ENCODE data around the gene PSMD6.

PSMD6 gene

GRCh38 chr3:64057231-64057630 is 33.9 kb upstream of the PSMD6 start:
- Histone ChIP-seq H3K4me3 (ENCODE audit: low read depth, low read length) (no peak overlapping the region), H3K27ac (ENCODE audit: low read depth, low read length) (no peak overlapping the region), H3K4me1 (ENCODE audit: control insufficient read depth, insufficient read depth, low read length, unreplicated experiment) (no peaks in the 10 kb centered on the region), H3K27me3 (ENCODE audit: insufficient read depth, low read length) (peaks cover 9% of the 10 kb centered on the region; the same call in 1 of the 2 replicates), H2AFZ (ENCODE audit: low read length, unreplicated experiment) (no peak overlapping the region), H3K36me3 (ENCODE audit: insufficient read depth, low read length) (no peaks in the 10 kb centered on the region), H3K79me2 (ENCODE audit: control insufficient read depth, insufficient read depth, low read length, unreplicated experiment) (no peaks in the 10 kb centered on the region)

GRCh38 chr3:64056606-64057180 is 33.4 kb upstream of the PSMD6 start:
- Histone ChIP-seq H3K4me1 (ENCODE audit: control insufficient read depth, insufficient read depth, low read length, unreplicated experiment) (no peaks in the 10 kb centered on the region), H3K27ac (ENCODE audit: low read depth, low read length) (no peak overlapping the region), H3K27me3 (ENCODE audit: insufficient read depth, low read length) (peaks cover 9% of the 10 kb centered on the region; the same call in 1 of the 2 replicates), H3K4me3 (ENCODE audit: low read depth, low read length) (no peak overlapping the region), H3K79me2 (ENCODE audit: control insufficient read depth, insufficient read depth, low read length, unreplicated experiment) (no peaks in the 10 kb centered on the region), H3K36me3 (ENCODE audit: insufficient read depth, low read length) (no peaks in the 10 kb centered on the region), H2AFZ (ENCODE audit: low read length, unreplicated experiment) (no peak overlapping the region)

DNA sequence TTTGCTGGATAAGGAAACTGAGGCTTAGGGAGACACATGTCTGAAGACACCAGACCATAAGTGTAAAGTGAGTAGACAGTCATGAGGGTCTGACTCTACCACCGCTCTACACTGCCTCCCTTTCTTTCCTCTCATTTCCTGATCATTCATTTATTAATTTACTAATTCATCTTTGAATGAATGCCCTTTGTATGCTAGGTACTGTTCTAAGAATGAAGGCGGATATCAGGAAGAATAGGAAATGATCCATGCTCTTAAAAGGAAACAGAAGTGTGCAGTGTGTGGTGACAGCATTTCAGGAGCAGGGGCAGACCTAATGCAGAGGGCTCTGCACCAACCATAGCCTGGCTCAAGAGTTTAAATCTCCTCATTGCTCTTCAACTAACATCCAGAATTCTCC is 31.8 kb upstream of the PSMD6 start:
- H3K4me3 ChIP-seq (ENCODE audit: low read depth, low read length) = no peak overlapping the region
- no peaks in the 10 kb centered on the region for H3K4me1 ChIP-seq (ENCODE audit: control insufficient read depth, insufficient read depth, low read length, unreplicated experiment)
- no peaks in the 10 kb centered on the region for H3K36me3 ChIP-seq (ENCODE audit: insufficient read depth, low read length)
- H3K79me2 ChIP-seq (ENCODE audit: control insufficient read depth, insufficient read depth, low read length, unreplicated experiment) = no peaks in the 10 kb centered on the region
- no peak overlapping the region for H3K27ac ChIP-seq (ENCODE audit: low read depth, low read length)
- H2AFZ ChIP-seq (ENCODE audit: low read length, unreplicated experiment) = no peak overlapping the region
- peaks cover 9% of the 10 kb centered on the region; the same call in 1 of the 2 replicates for H3K27me3 ChIP-seq (ENCODE audit: insufficient read depth, low read length)

GRCh38 chr3:64054488-64054887 is 31.2 kb upstream of the PSMD6 start:
- no peak overlapping the region for H3K4me3 ChIP-seq (ENCODE audit: low read depth, low read length)
- H2AFZ ChIP-seq (ENCODE audit: low read length, unreplicated experiment) = no peak overlapping the region
- peaks cover 9% of the 10 kb centered on the region; the same call in 1 of the 2 replicates for H3K27me3 ChIP-seq (ENCODE audit: insufficient read depth, low read length)
- no peaks in the 10 kb centered on the region for H3K4me1 ChIP-seq (ENCODE audit: control insufficient read depth, insufficient read depth, low read length, unreplicated experiment)
- H3K79me2 ChIP-seq (ENCODE audit: control insufficient read depth, insufficient read depth, low read length, unreplicated experiment) = no peaks in the 10 kb centered on the region
- no peaks in the 10 kb centered on the region for H3K36me3 ChIP-seq (ENCODE audit: insufficient read depth, low read length)
- no peak overlapping the region for H3K27ac ChIP-seq (ENCODE audit: low read depth, low read length)

- Histone ChIP-seq H2AFZ (ENCODE audit: low read length, unreplicated experiment) (no peak overlapping the region), H3K4me3 (ENCODE audit: low read depth, low read length) (no peak overlapping the region), H3K4me1 (ENCODE audit: control insufficient read depth, insufficient read depth, low read length, unreplicated experiment) (peaks cover 5% of the 10 kb centered on the region), H3K79me2 (ENCODE audit: control insufficient read depth, insufficient read depth, low read length, unreplicated experiment) (no peaks in the 10 kb centered on the region), H3K27ac (ENCODE audit: low read depth, low read length) (no peak overlapping the region), H3K27me3 (ENCODE audit: insufficient read depth, low read length) (peaks cover 7% of the 10 kb centered on the region; the same call in 1 of the 2 replicates), H3K36me3 (ENCODE audit: insufficient read depth, low read length) (no peaks in the 10 kb centered on the region)
Measured at GRCh38 chr3:64053581-64053980, 30.3 kb upstream of the PSMD6 start.

DNA sequence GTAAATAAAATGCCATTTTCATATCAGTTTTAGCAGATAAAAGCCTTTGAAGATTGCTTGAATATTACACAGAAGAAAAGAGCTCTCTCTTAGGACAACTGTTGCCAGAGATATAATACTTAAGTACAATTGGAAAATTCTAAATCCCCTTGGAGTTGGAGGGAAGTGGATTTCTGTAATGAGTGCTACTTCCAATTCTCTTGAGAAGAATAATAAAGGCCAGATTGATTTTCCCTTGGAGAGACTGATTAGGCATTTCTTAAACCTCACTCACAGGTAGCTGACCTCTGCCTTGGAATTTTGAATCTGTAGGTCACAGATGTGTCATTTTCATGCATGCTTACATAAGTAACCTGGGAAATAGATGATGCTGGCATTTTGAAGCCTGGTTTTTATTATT is 29.8 kb upstream of the PSMD6 start:
- H3K79me2 ChIP-seq (ENCODE audit: control insufficient read depth, insufficient read depth, low read length, unreplicated experiment) = no peaks in the 10 kb centered on the region
- H3K4me3 ChIP-seq (ENCODE audit: low read depth, low read length) = no peak overlapping the region
- no peak overlapping the region for H3K27ac ChIP-seq (ENCODE audit: low read depth, low read length)
- H2AFZ ChIP-seq (ENCODE audit: low read length, unreplicated experiment) = no peak overlapping the region
- peaks cover 6% of the 10 kb centered on the region for H3K4me1 ChIP-seq (ENCODE audit: control insufficient read depth, insufficient read depth, low read length, unreplicated experiment)
- H3K36me3 ChIP-seq (ENCODE audit: insufficient read depth, low read length) = no peaks in the 10 kb centered on the region
- H3K27me3 ChIP-seq (ENCODE audit: insufficient read depth, low read length) = 0 out of 2 replicates have a peak, but pooled peaks cover 3% of the 10 kb centered on the region

- Histone ChIP-seq H3K36me3 (ENCODE audit: insufficient read depth, low read length) (no peaks in the 10 kb centered on the region), H3K27me3 (ENCODE audit: insufficient read depth, low read length) (no peaks in the 10 kb centered on the region), H3K4me1 (ENCODE audit: control insufficient read depth, insufficient read depth, low read length, unreplicated experiment) (peaks cover 6% of the 10 kb centered on the region), H3K79me2 (ENCODE audit: control insufficient read depth, insufficient read depth, low read length, unreplicated experiment) (no peaks in the 10 kb centered on the region), H3K27ac (ENCODE audit: low read depth, low read length) (no peak overlapping the region), H2AFZ (ENCODE audit: low read length, unreplicated experiment) (no peak overlapping the region), H3K4me3 (ENCODE audit: low read depth, low read length) (no peak overlapping the region)
Measured at GRCh38 chr3:64049832-64050231, 26.5 kb upstream of the PSMD6 start.

GRCh38 chr3:64049136-64049535 is 25.8 kb upstream of the PSMD6 start:
- Histone ChIP-seq H3K27ac (ENCODE audit: low read depth, low read length) (no peak overlapping the region), H2AFZ (ENCODE audit: low read length, unreplicated experiment) (no peak overlapping the region), H3K79me2 (ENCODE audit: control insufficient read depth, insufficient read depth, low read length, unreplicated experiment) (no peaks in the 10 kb centered on the region), H3K4me1 (ENCODE audit: control insufficient read depth, insufficient read depth, low read length, unreplicated experiment) (peaks cover 6% of the 10 kb centered on the region), H3K36me3 (ENCODE audit: insufficient read depth, low read length) (no peaks in the 10 kb centered on the region), H3K27me3 (ENCODE audit: insufficient read depth, low read length) (no peaks in the 10 kb centered on the region), H3K4me3 (ENCODE audit: low read depth, low read length) (no peak overlapping the region)

- Histone ChIP-seq H3K36me3 (ENCODE audit: insufficient read depth, low read length) (no peaks in the 10 kb centered on the region), H2AFZ (ENCODE audit: low read length, unreplicated experiment) (no peak overlapping the region), H3K79me2 (ENCODE audit: control insufficient read depth, insufficient read depth, low read length, unreplicated experiment) (no peaks in the 10 kb centered on the region), H3K27me3 (ENCODE audit: insufficient read depth, low read length) (no peaks in the 10 kb centered on the region), H3K27ac (ENCODE audit: low read depth, low read length) (no peak overlapping the region), H3K4me1 (ENCODE audit: control insufficient read depth, insufficient read depth, low read length, unreplicated experiment) (peaks cover 6% of the 10 kb centered on the region), H3K4me3 (ENCODE audit: low read depth, low read length) (no peak overlapping the region)
Measured at GRCh38 chr3:64048631-64049061, 25.4 kb upstream of the PSMD6 start.

DNA sequence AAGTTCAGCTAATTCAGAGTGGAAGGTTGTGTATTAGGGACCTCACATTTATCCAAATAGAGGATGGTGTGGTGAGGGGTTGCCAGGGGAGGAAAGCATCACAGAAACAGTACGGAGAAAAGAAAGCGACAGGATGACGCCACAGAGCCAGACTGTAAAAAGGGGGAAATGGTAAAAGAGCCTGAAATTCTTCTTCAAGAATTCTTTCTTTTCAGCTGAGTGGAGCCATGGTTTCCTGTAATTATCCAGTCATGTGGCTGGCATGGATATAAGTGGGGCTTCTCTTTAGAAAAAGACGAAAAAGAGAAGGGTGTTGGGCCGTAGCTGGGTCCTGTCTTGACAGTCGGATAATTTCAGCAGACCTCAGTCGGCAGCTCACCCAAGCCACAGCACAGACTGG is 24.5 kb upstream of the PSMD6 start:
- Histone ChIP-seq H3K79me2 (ENCODE audit: control insufficient read depth, insufficient read depth, low read length, unreplicated experiment) (no peaks in the 10 kb centered on the region), H2AFZ (ENCODE audit: low read length, unreplicated experiment) (no peak overlapping the region), H3K27me3 (ENCODE audit: insufficient read depth, low read length) (no peaks in the 10 kb centered on the region), H3K36me3 (ENCODE audit: insufficient read depth, low read length) (no peaks in the 10 kb centered on the region), H3K27ac (ENCODE audit: low read depth, low read length) (no peak overlapping the region), H3K4me1 (ENCODE audit: control insufficient read depth, insufficient read depth, low read length, unreplicated experiment) (peaks cover 6% of the 10 kb centered on the region), H3K4me3 (ENCODE audit: low read depth, low read length) (no peak overlapping the region)

DNA sequence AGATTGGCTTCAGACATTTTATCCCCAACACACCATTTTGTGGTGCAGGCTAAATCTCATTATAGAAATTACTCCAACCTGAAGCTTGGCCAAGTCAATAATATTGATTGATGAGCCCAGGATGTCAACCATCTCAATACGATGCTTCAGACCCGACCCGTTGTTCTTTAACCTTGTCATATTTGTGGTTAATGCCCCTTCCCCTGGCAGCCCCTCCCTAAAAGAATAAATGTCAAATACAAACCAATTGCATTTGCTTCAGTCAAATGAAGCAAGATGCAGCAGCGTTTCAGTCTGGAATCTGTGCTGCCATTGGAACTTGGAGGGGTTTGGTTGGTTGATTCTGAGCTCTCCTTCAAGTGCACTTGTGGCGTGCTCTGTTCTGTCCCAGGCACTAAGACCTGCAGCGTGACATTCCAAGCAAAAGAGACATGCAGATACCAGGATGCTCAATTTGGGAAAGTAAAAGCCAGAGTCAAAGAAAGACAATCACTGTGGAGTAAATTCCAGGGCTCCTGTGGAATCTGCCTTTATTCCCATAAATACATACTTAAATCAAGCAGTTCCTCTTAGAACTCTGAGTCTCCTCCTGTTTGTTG is 23.8 kb upstream of the PSMD6 start:
- Histone ChIP-seq H3K4me3 (ENCODE audit: low read depth, low read length) (no peak overlapping the region), H3K4me1 (ENCODE audit: control insufficient read depth, insufficient read depth, low read length, unreplicated experiment) (peaks cover 6% of the 10 kb centered on the region), H2AFZ (ENCODE audit: low read length, unreplicated experiment) (no peak overlapping the region), H3K27ac (ENCODE audit: low read depth, low read length) (no peak overlapping the region), H3K36me3 (ENCODE audit: insufficient read depth, low read length) (no peaks in the 10 kb centered on the region), H3K27me3 (ENCODE audit: insufficient read depth, low read length) (no peaks in the 10 kb centered on the region), H3K79me2 (ENCODE audit: control insufficient read depth, insufficient read depth, low read length, unreplicated experiment) (no peaks in the 10 kb centered on the region)

Data from ACC112 (cell line).